Heart left ventricle (tissue), 16 donors: ENCODE data around the gene STXBP5. TPM values are rescaled to one million over a fixed set of nuclear protein-coding genes. Genes with fewer than 3 reads are reported as not detected.

Source experiments
- ATAC-seq, 4 donors: fragments of 200-7000 bp; cut with Tn5 transposase; one replicate each; pipeline ENCODE4 v1.9.1; 2020 to 2022; ENCODE audit warnings: moderate library complexity in 4 of 4, mild to moderate bottlenecking in 3 of 4, moderate number of reproducible peaks in 1 of 4
- DNase-seq, 5 donors: peaks; one replicate each; pipeline ENCODE4 v3.0.0-alpha.2; 2020
- H3K27ac ChIP-seq, 12 donors: fragments of 200-600 bp; sonication (generic) in 4 of 12; one replicate each; pipeline versions ENCODE4 v1.5.0 to v1.8.0; 2016 to 2022; ENCODE audit warnings: mild to moderate bottlenecking in 2 of 12
- H3K27me3 ChIP-seq, 9 donors: fragments of 200-600 bp; sonication (generic) in 2 of 9; one replicate each; pipeline versions ENCODE4 v1.5.1 to v1.8.0; 2016 to 2022; ENCODE audit warnings: mild to moderate bottlenecking in 3 of 9
- H3K36me3 ChIP-seq, 9 donors: fragments of 200-600 bp; sonication (generic) in 2 of 9; one replicate each; pipeline versions ENCODE4 v1.5.0 to v1.8.0; 2018 to 2022; ENCODE audit warnings: mild to moderate bottlenecking in 2 of 9
- H3K4me1 ChIP-seq, 12 donors: fragments of 200-600 bp; sonication (generic) in 4 of 12; one replicate each; pipeline versions ENCODE4 v1.5.0 to v1.8.0; 2016 to 2022; ENCODE audit warnings: mild to moderate bottlenecking in 3 of 12
- H3K4me3 ChIP-seq, 12 donors: fragments of 200-600 bp; sonication (generic) in 4 of 12; one replicate each; pipeline versions ENCODE4 v1.5.0 to v1.8.0; 2017 to 2022; ENCODE audit warnings: mild to moderate bottlenecking in 9 of 12, moderate library complexity in 4 of 12
- H3K9me3 ChIP-seq, 12 donors: fragments of 200-600 bp; sonication (generic) in 4 of 12; one replicate each; pipeline versions ENCODE4 v1.5.0 to v1.8.0; 2016 to 2022; ENCODE audit warnings: mild to moderate bottlenecking in 1 of 12
- POLR2A ChIP-seq, 2 donors: fragments of 450-650 bp; IDR thresholded peaks; one replicate each; pipeline ENCODE4 v1.6.1; 2017; ENCODE audit warnings: antibody characterized with exemption in 2 of 2, mild to moderate bottlenecking in 2 of 2, moderate library complexity in 2 of 2
- WGBS, 4 donors: extraction: QIAGEN DNeasy Blood & Tissue Kit in 2 of 4; methylation state at CpG; one replicate each; pipeline versions ENCODE4 v1.1.5 to v1.1.7; 2013 to 2018; 5-methylcytosine and 5-hydroxymethylcytosine counted together
- intact Hi-C, 10 donors: fragments of 100-400 bp; cut with DNase I; formaldehyde crosslinking; loops; one replicate each; pipeline versions ENCODE4 v1.11.1 to v1.14.2; 2022
- polyA plus RNA-seq, 2 donors: library from polyadenylated mRNA; stranded (reverse); fragments of 200-250 nt; gene quantifications; one replicate each; pipeline ENCODE4 v1.2.3, GENCODE V29; 2013
- total RNA-seq, 9 donors: library from RNA; depleted of rRNA in 2 of 9; stranded (reverse); fragments of >200 nt in 2 of 9; fragmentation: NEBNext Ultra II Directional in 3 of 9; extraction: Animal tissue kit (Norgen Biotek cat#: 25700) in 3 of 9; gene quantifications; one replicate each; pipeline versions ENCODE4 v1.1.0 to v1.2.4, GENCODE V29; 2016 to 2023
- TF ChIP-seq, protein P1 (sequence below), 12 donors: fragments of 200-600 bp; sonication (generic) in 4 of 12; IDR thresholded peaks; one replicate each; pipeline versions ENCODE4 v1.5.0 to v1.8.0; 2018 to 2022; ENCODE audit warnings: antibody characterized with exemption in 12 of 12, mild to moderate bottlenecking in 5 of 12
- donor health status: ischemic (EF 13 %, LVEDD 7.1; RV severe dilation, severe dysfunction).
- donor health status: healthy with polysubstance abuse.
- donor health status: DM: no; HTN: yes; CAD: no.
- donor health status: DM: no; HTN: no; CAD: no.
- donor health status: ischemic (EF 25% LVEDD 6.9; RV normal size, moderate dysfunction).
- donor health status: ischemic (EF 25% LVEDD 5.7; RV mildly dilated, moderate dysfunction).
- donor health status: healthy.
- donor health status: DM: yes; HTN: yes; CAD: no.
- donor health status: ischemic (EF 35%, LVEDD 5.7; RV mildly dilated, moderate dysfunction).
- donor health status: nonischemic (EF 11% LVEDD 7.7; RV severe dilation, severe dysfunction).
- donor health status: DM: yes; HTN: yes; CAD: no.
- donor health status: PGD.
- donor health status: ischemic (EF 29% LVEDD 5.4; RV normal size, mild dysfunction).
- donor health status: nonischemic (EF 23%, LVEDD 6.1; RV moderate dilation, normal function).

The STXBP5 gene
- total and polyA plus RNA-seq, 11 donors: 5.7 to 20.0 (median 14.1) TPM

DNA sequence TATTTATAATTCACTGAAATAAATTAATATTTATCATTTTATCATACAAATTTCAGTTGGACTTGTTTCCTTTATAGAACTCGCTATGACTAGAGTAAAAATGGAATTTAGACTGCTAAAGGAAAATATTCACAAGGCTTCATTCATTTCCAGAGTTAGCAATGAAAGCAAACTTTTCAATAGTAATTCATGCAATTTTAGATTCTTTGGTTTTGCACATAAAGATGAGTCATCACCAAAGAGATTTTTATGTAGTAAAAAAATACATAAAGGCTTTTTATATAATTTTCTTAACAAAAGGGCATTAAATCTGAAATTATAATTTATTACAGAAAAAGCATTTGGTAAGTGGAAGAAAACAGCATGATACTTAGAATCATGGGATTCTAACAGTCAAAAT lies 37.2 kb upstream of the STXBP5 start:
- Histone ChIP-seq H3K4me3 (no peak overlapping the region), H3K27me3 (no peaks in the 10 kb centered on the region), H3K36me3 (no peaks in the 10 kb centered on the region), H3K9me3 (no peaks in the 10 kb centered on the region), H3K4me1 (no peaks in the 10 kb centered on the region), H3K27ac (no peak overlapping the region)
- ATAC-seq (no peak), DNase-seq (no peak)
- intact Hi-C loops: no loop called here
- WGBS, 4 donors: 84 to 94% (median 91%) methylated on average over 1 of the region's 1 CpG
- TF ChIP-seq POLR2A (IDR thresholded peaks at IDR 0.05): no peak
- TF ChIP-seq, protein P1, sequence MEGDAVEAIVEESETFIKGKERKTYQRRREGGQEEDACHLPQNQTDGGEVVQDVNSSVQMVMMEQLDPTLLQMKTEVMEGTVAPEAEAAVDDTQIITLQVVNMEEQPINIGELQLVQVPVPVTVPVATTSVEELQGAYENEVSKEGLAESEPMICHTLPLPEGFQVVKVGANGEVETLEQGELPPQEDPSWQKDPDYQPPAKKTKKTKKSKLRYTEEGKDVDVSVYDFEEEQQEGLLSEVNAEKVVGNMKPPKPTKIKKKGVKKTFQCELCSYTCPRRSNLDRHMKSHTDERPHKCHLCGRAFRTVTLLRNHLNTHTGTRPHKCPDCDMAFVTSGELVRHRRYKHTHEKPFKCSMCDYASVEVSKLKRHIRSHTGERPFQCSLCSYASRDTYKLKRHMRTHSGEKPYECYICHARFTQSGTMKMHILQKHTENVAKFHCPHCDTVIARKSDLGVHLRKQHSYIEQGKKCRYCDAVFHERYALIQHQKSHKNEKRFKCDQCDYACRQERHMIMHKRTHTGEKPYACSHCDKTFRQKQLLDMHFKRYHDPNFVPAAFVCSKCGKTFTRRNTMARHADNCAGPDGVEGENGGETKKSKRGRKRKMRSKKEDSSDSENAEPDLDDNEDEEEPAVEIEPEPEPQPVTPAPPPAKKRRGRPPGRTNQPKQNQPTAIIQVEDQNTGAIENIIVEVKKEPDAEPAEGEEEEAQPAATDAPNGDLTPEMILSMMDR (IDR thresholded peaks at IDR 0.05): no peak

DNA sequence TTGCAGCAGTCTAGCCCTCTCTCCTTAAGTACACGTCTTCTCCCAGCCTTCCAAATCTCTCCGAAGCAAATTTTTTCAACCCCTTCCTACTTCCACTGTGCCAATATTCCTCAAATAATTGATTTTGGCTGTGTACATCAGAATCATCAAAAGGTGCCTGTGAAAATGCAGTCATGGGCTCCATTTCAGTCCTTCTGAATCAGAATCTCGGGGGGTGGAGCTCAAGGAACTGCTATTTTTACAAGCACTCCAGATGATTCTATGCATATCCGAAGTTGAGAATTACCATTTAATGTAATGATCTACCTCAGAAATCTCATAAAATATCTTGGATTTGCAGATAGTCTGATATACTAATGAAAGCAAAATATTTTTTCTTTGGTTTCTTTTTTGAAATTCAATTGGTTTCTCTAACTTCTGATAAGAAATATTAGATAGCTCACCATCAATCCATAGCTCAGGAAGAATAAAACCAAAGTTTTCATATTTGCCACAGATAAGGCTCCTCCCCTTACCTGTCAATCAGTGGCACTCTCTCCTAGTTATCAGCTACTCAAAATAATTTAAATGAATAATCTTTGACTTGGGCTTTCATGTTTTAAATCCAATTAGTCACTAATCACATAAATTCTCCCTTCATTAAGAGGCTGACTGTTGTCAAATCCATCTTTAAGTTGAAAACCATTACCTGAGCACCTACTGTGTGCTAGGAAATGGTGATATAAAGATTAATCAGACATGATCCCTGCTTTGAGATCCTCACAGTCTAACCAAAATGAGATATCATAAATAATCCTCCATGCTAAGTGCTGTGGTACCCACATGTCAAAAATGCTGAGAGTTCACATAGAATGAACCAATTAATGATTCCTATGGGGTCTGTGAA lies 36.4 kb upstream of the STXBP5 start:
- DNase-seq (no peak), ATAC-seq (no peak)
- H3K4me3 ChIP-seq: no peak overlapping the region
- no peaks in the 10 kb centered on the region for H3K4me1 ChIP-seq
- 81 to 89% (median 85%) methylated on average over 4 of the region's 4 CpGs for WGBS, 4 donors
- TF ChIP-seq, protein P1 (IDR thresholded peaks at IDR 0.05): no peak
- no peak for TF ChIP-seq POLR2A (IDR thresholded peaks at IDR 0.05)
- no peaks in the 10 kb centered on the region for H3K36me3 ChIP-seq
- no peaks in the 10 kb centered on the region for H3K9me3 ChIP-seq
- no peaks in the 10 kb centered on the region for H3K27me3 ChIP-seq
- no peak overlapping the region for H3K27ac ChIP-seq
- intact Hi-C loops: no loop called here

DNA sequence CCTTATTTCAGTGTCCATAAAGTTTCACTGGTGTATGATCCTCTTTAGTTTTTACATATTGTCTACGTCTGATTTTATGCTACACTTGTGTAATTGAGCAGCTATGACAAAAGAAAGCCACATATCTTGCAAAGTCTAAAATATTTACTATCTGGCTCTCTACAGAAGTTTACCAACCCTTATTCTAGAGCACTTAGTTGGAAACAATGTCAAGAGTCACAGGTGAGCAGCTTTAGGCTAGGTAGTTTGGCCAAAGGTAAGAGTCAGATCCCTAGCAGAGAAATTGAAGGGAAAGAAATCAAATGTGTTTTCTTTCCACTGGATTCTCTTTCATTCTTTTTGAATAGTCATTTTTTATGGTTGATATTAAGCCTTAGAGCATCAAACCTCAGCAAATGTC lies 34.7 kb upstream of the STXBP5 start:
- Histone ChIP-seq H3K27ac (no peak overlapping the region), H3K9me3 (no peaks in the 10 kb centered on the region), H3K4me1 (no peaks in the 10 kb centered on the region), H3K27me3 (no peaks in the 10 kb centered on the region), H3K36me3 (no peaks in the 10 kb centered on the region), H3K4me3 (no peak overlapping the region)
- TF ChIP-seq, protein P1 (IDR thresholded peaks at IDR 0.05): no peak
- TF ChIP-seq POLR2A (IDR thresholded peaks at IDR 0.05): no peak
- intact Hi-C loops: no loop called here
- no peak for DNase-seq
- WGBS, 4 donors: 94 to 98% (median 97%) methylated on average over 1 of the region's 1 CpG
- ATAC-seq: no peak

DNA sequence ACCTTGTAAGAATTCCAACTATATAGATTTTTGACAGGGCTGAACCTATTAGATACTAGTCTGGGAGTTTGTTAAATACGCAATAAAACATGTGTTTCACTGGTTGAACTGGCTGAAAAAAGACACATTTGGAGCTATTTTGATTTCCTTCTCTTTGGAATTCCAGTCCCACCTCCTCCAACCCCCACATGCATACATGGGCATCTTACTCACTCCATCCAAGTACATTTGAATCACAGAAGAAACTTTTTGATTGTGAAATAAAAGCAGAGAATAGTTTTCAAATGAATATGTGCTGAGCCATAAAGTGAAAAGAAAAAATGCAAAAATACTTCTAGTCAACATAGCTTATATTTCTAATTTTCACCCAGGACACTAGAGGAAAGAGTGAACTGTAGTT lies 33.9 kb upstream of the STXBP5 start:
- Histone ChIP-seq H3K27ac (no peak overlapping the region), H3K4me1 (no peaks in the 10 kb centered on the region), H3K4me3 (no peak overlapping the region), H3K36me3 (no peaks in the 10 kb centered on the region), H3K27me3 (no peaks in the 10 kb centered on the region), H3K9me3 (no peaks in the 10 kb centered on the region)
- intact Hi-C loops: no loop called here
- ATAC-seq (no peak), DNase-seq (no peak)
- no peak for TF ChIP-seq POLR2A (IDR thresholded peaks at IDR 0.05)
- TF ChIP-seq, protein P1 (IDR thresholded peaks at IDR 0.05): no peak
- WGBS, 4 donors: 96 to 100% (median 97%) methylated on average over 1 of the region's 1 CpG
